ENCODE results near the gene LYPD5.

The LYPD5 gene

DNA sequence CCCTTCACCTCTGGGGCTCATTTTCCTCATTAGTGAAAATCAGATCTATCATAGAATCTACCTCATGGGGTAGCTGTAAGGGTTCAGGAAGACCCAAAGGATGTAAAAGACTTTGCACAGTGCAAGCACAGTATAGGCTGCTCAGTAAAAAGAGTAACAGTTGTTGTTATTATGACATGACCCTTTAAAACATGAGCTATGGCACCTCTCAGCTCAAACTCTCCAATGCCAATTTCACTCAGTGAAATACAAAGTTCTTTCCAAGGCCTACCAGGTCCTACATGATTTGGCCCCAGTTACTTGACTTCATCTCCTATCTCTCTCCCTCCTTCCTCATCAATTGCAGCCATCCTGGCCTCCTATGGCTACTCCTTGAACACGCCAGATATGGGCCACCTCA is 52.3 kb downstream of the LYPD5 start:
- no peak for DNase-seq

DNA sequence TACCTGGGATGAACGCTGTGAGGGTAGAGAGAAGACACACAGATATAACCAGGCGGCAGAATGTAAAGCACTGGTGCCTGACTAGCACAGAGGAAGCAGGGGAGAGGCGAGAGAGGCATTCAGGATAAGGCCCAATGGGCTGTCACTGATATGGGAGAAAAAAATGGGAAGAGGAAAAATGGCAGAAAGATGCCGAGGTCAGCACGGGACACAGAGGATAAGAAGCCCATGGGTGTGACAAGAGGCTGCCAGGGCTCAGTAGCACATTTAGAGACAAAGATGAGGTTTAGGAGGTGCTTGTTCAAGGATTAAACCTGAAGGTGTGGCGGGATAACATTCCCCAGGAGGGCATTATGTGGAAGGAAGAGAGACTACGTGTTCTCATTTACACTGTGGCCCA is 53.1 kb downstream of the LYPD5 start:
- DNase-seq = no peak

DNA sequence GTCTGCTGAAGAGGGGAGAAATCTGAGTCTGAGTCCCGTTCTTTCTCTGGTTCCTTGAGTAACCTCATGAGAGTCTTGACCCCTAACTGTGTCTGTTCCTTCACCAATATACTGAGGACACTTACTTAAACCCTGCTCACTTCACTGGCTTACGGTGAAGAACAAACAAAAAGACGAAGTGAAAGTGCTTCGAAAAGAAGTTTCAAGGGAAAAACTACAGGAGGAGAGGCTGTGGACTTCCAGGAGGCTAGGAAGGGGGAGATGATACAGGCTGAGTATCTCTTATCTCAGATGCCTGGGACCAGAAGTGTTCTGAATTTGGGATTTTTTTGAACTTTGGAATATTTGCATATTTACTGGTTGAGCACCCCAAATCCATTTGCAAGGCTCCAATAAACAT is 53.6 kb downstream of the LYPD5 start:
- DNase-seq = no peak

DNA sequence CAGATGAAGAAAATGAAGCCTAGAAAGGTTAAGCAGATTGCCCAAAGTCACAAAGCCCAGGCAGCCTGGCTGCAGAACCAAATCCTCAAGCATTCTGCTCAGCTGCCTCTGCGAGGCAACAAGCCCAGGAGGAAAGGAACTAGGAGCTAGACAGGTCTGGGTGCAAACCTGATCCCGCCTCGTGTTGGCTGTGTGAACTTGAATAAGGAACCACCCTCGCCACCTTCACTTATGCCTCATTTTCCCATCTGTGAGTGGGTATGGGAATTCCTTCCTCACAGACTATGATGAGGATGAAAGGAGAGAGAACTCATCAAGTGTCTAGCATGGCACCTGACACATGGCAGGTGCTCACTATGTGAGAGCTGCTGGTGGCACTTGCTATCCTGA is 54.0 kb downstream of the LYPD5 start:
- DNase-seq = no peak

DNA sequence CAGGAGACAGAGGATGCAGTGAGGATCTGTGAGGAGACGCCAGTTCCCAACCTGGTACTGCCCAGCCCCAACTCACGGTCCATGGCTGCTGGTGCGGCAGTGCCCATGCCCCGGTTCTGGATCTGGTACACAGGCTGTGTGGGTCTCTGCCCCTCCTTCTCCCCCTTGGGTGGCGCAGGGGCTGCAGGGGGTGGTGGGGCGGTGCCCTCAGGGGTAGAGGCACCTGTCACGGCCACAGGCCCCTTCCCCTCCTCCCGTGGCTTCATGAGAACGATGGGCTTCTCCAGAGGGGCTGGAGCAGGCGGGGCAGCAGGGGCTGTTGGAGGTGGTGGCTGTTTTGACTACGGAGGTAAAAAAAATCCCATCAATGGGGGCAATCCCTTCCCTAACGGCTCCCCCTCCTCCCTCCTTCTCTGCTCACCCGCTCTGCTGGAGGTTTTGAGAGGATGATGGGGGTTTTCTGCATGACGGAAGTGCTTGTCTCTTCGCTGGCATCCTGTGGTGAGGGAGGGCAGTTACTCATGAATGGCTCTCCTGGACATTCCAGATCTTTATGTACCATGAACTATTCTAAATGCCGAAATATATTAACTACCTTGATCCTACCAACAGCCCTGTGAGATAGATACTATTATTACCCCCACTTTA is 54.6 kb downstream of the LYPD5 start:
- no peak for DNase-seq
